CD4-positive, alpha-beta T cell (primary cell): ENCODE results near the gene KCNJ4. TPM values are rescaled to one million over a fixed set of nuclear protein-coding genes. Genes with fewer than 3 reads are reported as not detected.
A peak's percentile ranks its signal among the peaks of the same experiment; 100 is the strongest.
"Not testable (repeated sequence)": the region's sequence is repeated elsewhere in the genome, so short reads cannot be mapped to it uniquely, and the experiment has no call there.

Source experiments
- ATAC-seq: fragments of 200-7000 bp; cut with Tn5 transposase; one replicate; pipeline ENCODE4 v1.10.0; 2022; ENCODE audit warnings: mild to moderate bottlenecking; ENCODE audit not compliant: poor library complexity
- CTCF ChIA-PET: fragments of 350-600 bp; sonication (Branson Sonifier 250); formaldehyde crosslinking; loops from one replicate; lab custom pipeline; 2021; ENCODE audit warnings: antibody characterized with exemption, inconsistent platforms; lab: Charles Lee
- POLR2A ChIA-PET: fragments of 350-600 bp; sonication (Branson Sonifier 250); formaldehyde crosslinking; loops from one replicate; lab custom pipeline; 2021; ENCODE audit warnings: antibody characterized with exemption, inconsistent platforms; lab: Charles Lee
- DNase-seq, 14 experiments: peaks; one replicate each; pipeline ENCODE4 v3.0.0-alpha.2; 2013 to 2020; ENCODE audit warnings: mixed read lengths in 2 of 14
- H3K27ac ChIP-seq, 2 donors: one replicate each; pipeline versions ENCODE4 v1.5.1 to v1.7.0; 2013; ENCODE audit warnings: low read length in 2 of 2, low read depth in 1 of 2, mild to moderate bottlenecking in 1 of 2
- H3K27me3 ChIP-seq, 2 experiments: 1 replicate in 1 of 2; 2 replicates in 1 of 2; pipeline versions ENCODE4 v1.6.1 to v1.7.0; 2013; ENCODE audit warnings: low read length in 2 of 2, control low read depth in 1 of 2, mild to moderate bottlenecking in 1 of 2, moderate library complexity in 1 of 2; ENCODE audit not compliant: insufficient read depth in 2 of 2, control insufficient read depth in 1 of 2
- H3K36me3 ChIP-seq: one replicate; pipeline ENCODE4 v1.6.1; 2013; ENCODE audit warnings: low read length, control low read depth; ENCODE audit not compliant: insufficient read depth
- H3K4me1 ChIP-seq: one replicate; pipeline ENCODE4 v1.6.1; 2013; ENCODE audit warnings: low read length, control low read depth; ENCODE audit not compliant: insufficient read depth
- H3K4me3 ChIP-seq: one replicate; pipeline ENCODE4 v1.5.1; 2013; ENCODE audit warnings: mild to moderate bottlenecking, low read length, moderate library complexity
- H3K9me3 ChIP-seq, 2 experiments: 1 replicate in 1 of 2; 2 replicates in 1 of 2; pipeline versions ENCODE4 v1.6.1 to v1.7.0; 2013; ENCODE audit warnings: low read length in 2 of 2, mild to moderate bottlenecking in 2 of 2, control low read depth in 1 of 2, moderate library complexity in 1 of 2; ENCODE audit not compliant: control insufficient read depth in 1 of 2, insufficient read depth in 1 of 2
- H3K27ac Mint-ChIP-seq: one replicate; pipeline ENCODE4 v1.8.0; 2020; ENCODE audit warnings: mixed read lengths
- H3K27me3 Mint-ChIP-seq: one replicate; pipeline ENCODE4 v1.8.0; 2021; ENCODE audit warnings: mixed read lengths
- H3K36me3 Mint-ChIP-seq: one replicate; pipeline ENCODE4 v1.8.0; 2021; ENCODE audit warnings: low read depth, mixed read lengths
- H3K4me1 Mint-ChIP-seq: one replicate; pipeline ENCODE4 v1.8.0; 2021; ENCODE audit warnings: low read depth, mixed read lengths
- H3K4me3 Mint-ChIP-seq: one replicate; pipeline ENCODE4 v1.8.0; 2020; ENCODE audit warnings: mild to moderate bottlenecking, mixed read lengths
- H3K9me3 Mint-ChIP-seq: one replicate; pipeline ENCODE4 v1.8.0; 2020; ENCODE audit warnings: mixed read lengths
- intact Hi-C, 2 experiments: fragments of 100-400 bp; cut with DNase I in 1 of 2; cut with micrococcal nuclease in 1 of 2; formaldehyde crosslinking; loops; one replicate each; pipeline versions ENCODE4 v1.15.1 to v1.9.0; 2023 to 2025; cut with DNase I, micrococcal nuclease
- total RNA-seq, 174 experiments: library from RNA in 2 of 174; stranded (reverse) in 2 of 174; gene quantifications; one replicate each; pipeline ENCODE4 v1.2.3 and lab custom pipeline; 2021 to 2026
- TF ChIP-seq, protein P1 (sequence below): fragments of 200-600 bp; IDR thresholded peaks from one replicate; pipeline ENCODE4 v1.8.0; 2022; ENCODE audit warnings: antibody characterized with exemption, mild to moderate bottlenecking

Gene KCNJ4
- total RNA-seq, 2 experiments from 2014 or later, result not detected

DNA sequence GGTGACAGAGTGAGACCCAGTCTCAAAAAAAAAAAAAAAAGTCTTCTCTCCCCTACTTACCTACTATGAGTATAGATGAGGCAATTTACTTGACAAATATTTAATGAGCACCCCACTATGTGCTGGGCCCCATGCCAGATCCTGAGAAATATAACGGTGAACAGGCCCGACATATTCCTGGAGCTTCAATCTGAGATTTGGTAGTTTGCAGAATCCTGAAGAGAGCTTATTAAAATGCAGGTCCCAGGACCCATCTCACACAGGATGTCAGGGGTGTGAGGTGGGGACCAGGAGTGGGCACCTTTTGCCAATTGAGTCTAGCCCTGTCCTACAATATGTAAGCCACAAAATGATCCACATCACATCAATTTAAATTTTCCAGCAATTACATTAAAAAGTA is 44.0 kb downstream of the KCNJ4 start:
- Histone ChIP-seq H3K36me3 (no peaks in the 10 kb centered on the region), H3K27ac (no peak overlapping the region), H3K4me3 (no peak overlapping the region), H3K27me3 (no peaks in the 10 kb centered on the region), H3K4me1 (peaks cover 10% of the 10 kb centered on the region), H3K9me3 (peaks cover 0 to 6% of the 10 kb centered on the region in 2 experiments)
- ChIA-PET CTCF (interaction anchor here (0.6 kb wide), 1 partner anchor 12 kb away, joined by 3 read pairs; no protein-coding TSS in a partner anchor), POLR2A (no interaction called here)
- no peaks in the 10 kb centered on the region for H3K36me3 Mint-ChIP-seq
- TF ChIP-seq, protein P1, sequence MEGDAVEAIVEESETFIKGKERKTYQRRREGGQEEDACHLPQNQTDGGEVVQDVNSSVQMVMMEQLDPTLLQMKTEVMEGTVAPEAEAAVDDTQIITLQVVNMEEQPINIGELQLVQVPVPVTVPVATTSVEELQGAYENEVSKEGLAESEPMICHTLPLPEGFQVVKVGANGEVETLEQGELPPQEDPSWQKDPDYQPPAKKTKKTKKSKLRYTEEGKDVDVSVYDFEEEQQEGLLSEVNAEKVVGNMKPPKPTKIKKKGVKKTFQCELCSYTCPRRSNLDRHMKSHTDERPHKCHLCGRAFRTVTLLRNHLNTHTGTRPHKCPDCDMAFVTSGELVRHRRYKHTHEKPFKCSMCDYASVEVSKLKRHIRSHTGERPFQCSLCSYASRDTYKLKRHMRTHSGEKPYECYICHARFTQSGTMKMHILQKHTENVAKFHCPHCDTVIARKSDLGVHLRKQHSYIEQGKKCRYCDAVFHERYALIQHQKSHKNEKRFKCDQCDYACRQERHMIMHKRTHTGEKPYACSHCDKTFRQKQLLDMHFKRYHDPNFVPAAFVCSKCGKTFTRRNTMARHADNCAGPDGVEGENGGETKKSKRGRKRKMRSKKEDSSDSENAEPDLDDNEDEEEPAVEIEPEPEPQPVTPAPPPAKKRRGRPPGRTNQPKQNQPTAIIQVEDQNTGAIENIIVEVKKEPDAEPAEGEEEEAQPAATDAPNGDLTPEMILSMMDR, result no peak
- DNase-seq (peak in 1 of 14 experiments; percentile 1), ATAC-seq (no peak)
- H3K27me3 Mint-ChIP-seq, result peaks cover 6% of the 10 kb centered on the region
- intact Hi-C loops, result no loop called here
- no peaks in the 10 kb centered on the region for H3K9me3 Mint-ChIP-seq
- no peaks in the 10 kb centered on the region for H3K4me1 Mint-ChIP-seq
- no peak overlapping the region for H3K27ac Mint-ChIP-seq
- no peak overlapping the region for H3K4me3 Mint-ChIP-seq

DNA sequence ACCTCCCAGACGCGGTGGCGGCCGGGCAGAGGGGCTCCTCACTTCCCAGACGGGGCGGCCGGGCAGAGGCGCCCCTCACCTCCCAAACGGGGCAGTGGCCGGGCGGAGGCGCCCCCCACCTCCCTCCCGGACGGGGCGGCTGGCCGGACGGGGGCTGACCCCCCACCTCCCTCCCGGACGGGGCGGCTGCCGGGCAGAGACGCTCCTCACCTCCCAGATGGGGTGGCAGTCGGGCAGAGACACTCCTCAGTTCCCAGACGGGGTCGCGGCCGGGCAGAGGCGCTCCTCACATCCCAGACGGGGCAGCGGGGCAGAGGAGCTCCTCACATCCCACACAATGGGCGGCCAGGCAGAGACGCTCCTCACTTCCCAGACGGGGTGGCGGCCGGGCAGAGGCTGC is 45.1 kb downstream of the KCNJ4 start:
- H3K27me3 ChIP-seq, H3K4me3 Mint-ChIP-seq, H3K4me1 ChIP-seq, H3K36me3 Mint-ChIP-seq, H3K4me1 Mint-ChIP-seq, H3K4me3 ChIP-seq, CTCF ChIA-PET, H3K9me3 Mint-ChIP-seq, POLR2A ChIA-PET, H3K36me3 ChIP-seq, H3K27ac ChIP-seq, H3K27me3 Mint-ChIP-seq, ATAC-seq, H3K27ac Mint-ChIP-seq, H3K9me3 ChIP-seq: not testable (repeated sequence)
- DNase-seq, result peak in 1 of 14 experiments; percentile 25
- intact Hi-C loops, result loop anchor here in 1 of 2 experiments (10.0 kb wide), 1 partner anchor 285 kb away; no protein-coding TSS in a partner anchor

DNA sequence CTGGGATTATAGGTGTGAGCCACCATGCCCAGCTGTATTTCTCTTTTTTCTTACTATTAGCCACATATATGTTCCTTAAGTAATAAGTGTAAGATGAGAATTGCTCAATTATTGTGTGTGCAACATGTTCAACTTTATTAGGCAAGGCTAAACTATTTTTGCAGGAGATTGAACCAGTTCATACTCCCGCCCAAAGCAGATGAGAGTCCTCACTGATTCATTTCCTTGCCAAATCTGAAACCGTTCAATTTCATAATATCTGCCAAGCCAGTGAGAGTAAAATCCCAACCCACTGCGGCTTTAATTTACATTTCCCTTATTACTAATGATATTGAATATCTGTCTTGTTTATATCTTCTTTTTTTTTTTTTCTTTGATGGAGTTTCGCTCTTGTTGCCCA is 48.4 kb downstream of the KCNJ4 start:
- Histone ChIP-seq H3K36me3 (no peaks in the 10 kb centered on the region), H3K27me3 (no peaks in the 10 kb centered on the region), H3K9me3 (peaks cover 0 to 6% of the 10 kb centered on the region in 2 experiments), H3K4me1 (no peaks in the 10 kb centered on the region), H3K4me3 (no peak overlapping the region), H3K27ac (no peak overlapping the region)
- H3K27ac Mint-ChIP-seq, result no peak overlapping the region
- ATAC-seq (no peak), DNase-seq (peak in 2 of 14 experiments; percentile 30 to 47)
- H3K4me1 Mint-ChIP-seq, result no peaks in the 10 kb centered on the region
- POLR2A ChIA-PET, result no interaction called here
- peaks cover 6% of the 10 kb centered on the region for H3K27me3 Mint-ChIP-seq
- no peaks in the 10 kb centered on the region for H3K9me3 Mint-ChIP-seq
- CTCF ChIA-PET, result no interaction called here
- H3K4me3 Mint-ChIP-seq, result no peak overlapping the region
- no peaks in the 10 kb centered on the region for H3K36me3 Mint-ChIP-seq
- TF ChIP-seq, protein P1, result no peak
- intact Hi-C loops, result loop anchor here in 1 of 2 experiments (10.0 kb wide), 1 partner anchor 288 kb away; no protein-coding TSS in a partner anchor

DNA sequence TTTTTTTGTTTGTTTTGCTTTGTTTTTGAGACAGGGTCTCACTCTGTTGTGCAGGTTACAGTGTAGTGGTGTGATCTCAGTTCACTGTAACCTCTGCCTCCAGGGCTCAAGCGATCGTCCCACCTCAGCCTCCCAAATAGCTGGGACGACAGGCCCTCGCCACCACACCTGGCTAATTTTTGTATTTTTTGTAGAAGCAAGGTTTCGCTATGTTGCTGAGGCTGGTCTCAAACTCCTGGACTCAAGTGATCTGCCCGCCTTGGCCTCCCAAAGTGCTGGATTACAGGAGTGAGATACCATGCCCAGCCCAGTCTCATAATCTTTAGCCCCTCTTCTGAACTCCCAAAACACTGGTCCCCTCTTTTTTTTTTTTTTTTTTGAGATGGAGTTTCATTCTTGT is 50.6 kb downstream of the KCNJ4 start:
- Mint-ChIP-seq H3K27ac (no peak overlapping the region), H3K36me3 (no peaks in the 10 kb centered on the region), H3K27me3 (no peaks in the 10 kb centered on the region), H3K4me1 (peaks cover 3% of the 10 kb centered on the region), H3K9me3 (no peaks in the 10 kb centered on the region), H3K4me3 (no peak overlapping the region)
- TF ChIP-seq, protein P1, result no peak
- Histone ChIP-seq H3K36me3 (no peaks in the 10 kb centered on the region), H3K4me1 (no peaks in the 10 kb centered on the region), H3K9me3 (no peaks in the 10 kb centered on the region), H3K27ac (no peak overlapping the region), H3K27me3 (no peaks in the 10 kb centered on the region), H3K4me3 (no peak overlapping the region)
- no peak for ATAC-seq
- no peak for DNase-seq
- POLR2A ChIA-PET, result no interaction called here
- CTCF ChIA-PET, result no interaction called here
- intact Hi-C loops, result loop anchor here in 1 of 2 experiments (5.0 to 10.0 kb wide), 2 partner anchors 290 to 347 kb away; partner anchors contain the start of gene PICK1
